ENCODE data around the gene KIF5B. TPM values are rescaled to one million over a fixed set of nuclear protein-coding genes. Genes with fewer than 3 reads are reported as not detected.

KIF5B gene
- 134 and 144 TPM in 2 replicates for total RNA-seq

GRCh38 chr10:32056136-32057035 lies at the start of gene KIF5B:
Gene KIF5B, minus strand, starts transcription at chr10:32056425. Its CDS starts 452 bp downstream, at chr10:32055973.

Small RNA genes within 50 kb of the gene (small RNA-seq; reads per million reads assigned to genes)
- gene RF00019 (not detected), gene RN7SL825P (not detected)

Other genes starting within 250 kb of the KIF5B start
- 44.4 and 46.9 TPM in 2 replicates for gene ARHGAP12, start 127.6 kb downstream of the KIF5B start, total RNA-seq